ENCODE data around the gene EIF3A.
"Not testable (repeated sequence)": the region's sequence is repeated elsewhere in the genome, so short reads cannot be mapped to it uniquely, and the experiment has no call there.

The EIF3A gene

DNA sequence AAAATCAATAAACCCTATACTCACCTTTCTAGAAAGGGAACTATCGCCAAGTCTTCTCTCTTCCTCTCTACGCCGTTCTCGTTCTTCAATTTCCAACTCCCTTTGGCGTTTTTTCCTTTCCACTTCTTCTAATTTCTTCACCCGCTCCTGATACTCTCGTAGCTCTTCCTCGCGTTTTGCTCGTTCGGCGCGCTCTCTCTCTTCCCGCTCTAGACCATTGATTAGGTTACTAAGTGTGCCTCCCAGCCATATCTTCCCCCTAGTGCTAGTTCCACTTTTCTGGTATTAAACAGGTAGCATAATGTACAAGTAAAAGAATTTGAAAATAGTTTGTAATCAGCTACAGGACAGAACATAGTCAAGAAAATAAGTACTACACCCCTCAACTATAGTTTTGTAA lies 30.8 kb downstream of the EIF3A start:
- no peak for DNase-seq

DNA sequence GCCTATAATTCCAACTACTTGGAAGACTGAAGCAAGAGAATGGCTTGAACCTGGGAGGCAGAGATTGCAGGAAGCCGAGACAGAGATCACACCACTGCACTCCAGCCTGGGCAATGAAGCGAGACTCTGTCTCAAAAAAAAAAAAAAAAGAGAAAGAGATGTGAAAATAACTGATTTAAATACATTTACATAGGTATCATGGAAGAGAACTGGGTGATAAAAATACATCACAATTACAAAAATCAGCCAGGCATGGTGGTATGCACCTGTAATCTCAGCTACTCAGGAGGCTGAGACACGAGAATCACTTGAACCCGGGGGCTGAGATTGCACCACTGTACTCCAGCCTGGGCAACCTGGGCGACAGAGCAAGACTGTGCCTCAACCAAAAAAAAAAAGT lies 31.3 kb downstream of the EIF3A start:
- DNase-seq, result no peak

DNA sequence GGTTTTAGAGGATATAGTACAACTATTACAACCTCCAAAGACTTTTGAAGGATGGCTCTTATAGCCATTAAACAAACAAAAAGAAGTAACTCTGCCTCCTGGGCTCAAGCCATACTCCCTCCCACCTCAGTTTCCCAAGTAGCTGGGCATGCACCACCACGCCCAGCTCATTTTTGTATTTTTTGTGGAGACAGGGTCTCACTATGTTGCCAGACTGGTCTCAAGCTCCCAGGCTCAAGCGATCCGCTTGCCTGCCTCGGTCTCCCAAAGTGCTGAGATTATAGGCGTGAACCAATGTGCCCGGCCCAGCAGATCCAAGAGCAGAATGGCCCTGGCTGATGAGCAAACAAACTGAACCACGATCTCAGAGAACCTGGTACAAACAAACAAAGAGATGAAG lies 35.1 kb downstream of the EIF3A start:
- no peak for DNase-seq

GRCh38 chr10:119042169-119042568 lies 38.4 kb downstream of the EIF3A start:
- no peak for DNase-seq

GRCh38 chr10:119041326-119041725 lies 39.3 kb downstream of the EIF3A start:
- DNase-seq, result no peak

DNA sequence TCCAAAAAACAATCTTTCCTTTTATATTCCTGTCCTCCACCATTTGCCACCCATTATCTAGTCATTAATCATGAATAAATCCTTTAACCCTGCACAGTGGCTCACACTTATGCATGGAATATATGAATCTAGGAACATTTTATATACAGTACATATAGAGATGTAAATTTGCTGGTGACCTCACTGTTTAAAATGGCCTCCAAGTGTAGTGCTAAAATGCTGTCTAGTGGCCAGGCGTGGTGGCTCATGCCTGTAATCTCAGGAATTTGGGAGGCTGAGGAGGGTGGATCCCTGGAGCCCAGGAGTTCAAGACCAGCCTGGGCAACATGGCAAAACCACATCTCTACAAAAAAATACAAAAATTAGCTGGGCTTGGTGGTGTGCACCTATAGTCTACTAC lies 41.5 kb downstream of the EIF3A start:
- no peak for DNase-seq

DNA sequence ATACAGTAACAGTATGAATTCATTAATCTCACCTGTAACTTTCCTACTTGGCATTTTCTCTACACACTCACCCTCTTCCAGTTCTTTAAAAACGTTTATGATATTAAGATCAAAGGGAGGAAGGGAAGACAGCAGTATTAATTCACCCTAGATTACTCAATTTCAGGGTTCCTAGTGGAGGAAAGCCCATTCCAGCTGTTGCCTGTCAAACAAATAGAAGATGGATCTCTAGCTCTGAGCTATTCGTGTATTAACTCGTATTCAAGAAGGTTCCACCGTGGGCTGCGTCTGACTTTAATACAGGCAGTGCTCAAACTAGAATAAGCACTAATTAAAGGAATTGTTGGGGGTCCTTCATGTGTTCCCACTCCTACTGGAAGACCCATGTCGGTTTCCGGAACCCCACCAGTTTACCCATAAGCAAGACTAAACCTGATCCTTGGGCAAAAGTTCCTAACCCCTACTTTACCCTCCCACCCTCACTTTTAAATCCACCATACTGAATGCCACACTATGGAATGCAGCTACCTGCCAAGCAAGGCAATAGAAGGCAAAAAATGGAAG lies 49.0 kb downstream of the EIF3A start:
- DNase-seq, result no peak

DNA sequence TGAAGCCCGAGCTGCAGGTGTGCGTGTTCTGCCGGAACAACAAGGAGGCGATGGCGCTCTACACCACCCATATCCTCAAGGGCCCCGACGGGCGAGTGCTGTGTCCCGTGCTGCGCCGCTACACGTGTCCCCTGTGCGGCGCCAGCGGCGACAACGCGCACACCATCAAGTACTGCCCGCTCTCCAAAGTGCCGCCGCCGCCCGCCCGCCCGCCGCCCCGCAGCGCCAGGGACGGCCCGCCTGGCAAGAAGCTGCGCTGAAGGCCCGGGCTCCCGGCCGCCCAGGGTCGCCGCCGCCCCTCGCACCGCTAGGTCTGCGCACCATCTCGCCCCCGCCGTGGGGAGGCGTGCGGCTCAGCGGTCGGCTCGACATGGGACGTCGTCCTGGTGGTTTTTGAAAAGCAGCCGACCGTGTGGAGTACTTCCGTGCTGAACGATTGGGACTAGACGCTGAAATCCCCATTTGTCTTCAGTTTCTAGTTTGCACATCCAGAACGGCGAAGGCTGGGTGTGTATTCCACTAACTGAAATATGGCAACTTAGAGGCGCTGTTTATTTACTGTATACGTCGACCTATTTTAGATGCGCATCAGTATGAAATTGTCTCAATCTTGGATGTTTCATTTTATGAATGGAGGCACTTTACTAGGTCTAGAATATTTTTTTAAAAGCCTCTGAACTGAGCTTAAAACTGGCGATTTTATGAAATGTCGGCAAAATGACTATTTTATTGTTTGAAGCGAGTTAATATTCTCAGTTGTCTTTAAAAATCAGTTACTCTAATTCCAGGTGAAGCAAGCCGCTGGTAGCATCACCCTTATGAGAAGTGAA lies 50.0 kb downstream of the EIF3A start:
- DNase-seq, result peak; percentile 42

DNA sequence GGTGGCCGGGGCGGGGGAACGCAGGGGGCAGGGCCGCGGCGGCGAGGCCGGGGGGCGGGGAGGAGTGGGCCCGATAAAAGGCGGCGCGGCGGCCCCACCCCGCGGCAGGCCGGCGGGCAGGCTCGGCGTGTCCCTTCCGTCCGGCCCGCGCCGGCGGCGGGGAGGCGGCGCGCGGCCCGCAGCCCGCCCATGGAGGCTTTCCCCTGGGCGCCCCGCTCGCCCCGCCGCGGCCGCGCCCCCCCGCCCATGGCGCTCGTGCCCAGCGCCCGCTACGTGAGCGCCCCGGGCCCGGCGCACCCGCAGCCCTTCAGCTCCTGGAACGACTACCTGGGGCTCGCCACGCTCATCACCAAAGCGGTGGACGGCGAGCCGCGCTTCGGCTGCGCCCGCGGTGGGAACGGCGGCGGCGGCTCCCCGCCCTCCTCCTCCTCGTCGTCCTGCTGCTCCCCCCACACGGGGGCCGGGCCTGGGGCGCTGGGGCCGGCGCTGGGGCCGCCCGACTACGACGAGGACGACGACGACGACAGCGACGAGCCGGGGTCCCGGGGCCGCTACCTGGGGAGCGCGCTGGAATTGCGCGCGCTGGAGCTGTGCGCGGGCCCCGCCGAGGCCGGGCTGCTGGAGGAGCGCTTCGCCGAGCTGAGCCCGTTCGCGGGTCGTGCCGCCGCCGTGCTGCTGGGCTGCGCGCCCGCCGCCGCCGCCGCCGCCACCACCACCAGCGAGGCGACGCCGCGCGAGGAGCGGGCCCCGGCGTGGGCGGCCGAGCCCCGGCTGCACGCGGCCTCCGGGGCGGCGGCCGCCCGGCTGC lies 50.8 kb downstream of the EIF3A start, which contains the start of gene NANOS1:
Gene NANOS1 (plus strand): TSS at position 102 of the 808 bp plus-strand sequence. CDS start 88 bp downstream, at position 190.
- DNase-seq, result peak; percentile 16

- DNase-seq, result peak; percentile 85
Observed at GRCh38 chr10:119028900-119029612, 51.6 kb downstream of the EIF3A start.

DNA sequence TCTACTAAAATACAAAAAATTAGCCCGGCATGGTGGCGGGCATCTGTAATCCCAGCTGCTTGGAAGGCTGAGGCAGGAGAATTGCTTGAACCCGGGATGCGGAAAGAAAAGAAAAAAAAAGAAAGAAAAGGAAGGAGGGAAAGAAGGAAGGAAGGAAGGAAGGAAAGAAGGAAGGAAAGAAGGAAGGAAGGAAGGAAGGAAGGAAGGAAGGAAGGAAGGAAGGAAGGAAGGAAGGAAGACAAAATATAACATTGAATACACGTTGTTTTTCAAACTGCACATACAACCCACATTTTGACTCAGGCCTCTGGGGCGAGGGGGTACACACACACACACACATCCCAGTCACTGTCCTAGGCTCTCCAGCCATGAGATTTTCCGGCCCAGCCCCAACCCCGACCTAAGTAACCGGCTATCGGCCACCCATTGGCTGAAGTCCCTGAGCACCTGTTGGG lies 52.1 kb downstream of the EIF3A start:
- not testable (repeated sequence) for DNase-seq

GRCh38 chr10:119026301-119027110 lies 54.1 kb downstream of the EIF3A start:
- no peak for DNase-seq

DNA sequence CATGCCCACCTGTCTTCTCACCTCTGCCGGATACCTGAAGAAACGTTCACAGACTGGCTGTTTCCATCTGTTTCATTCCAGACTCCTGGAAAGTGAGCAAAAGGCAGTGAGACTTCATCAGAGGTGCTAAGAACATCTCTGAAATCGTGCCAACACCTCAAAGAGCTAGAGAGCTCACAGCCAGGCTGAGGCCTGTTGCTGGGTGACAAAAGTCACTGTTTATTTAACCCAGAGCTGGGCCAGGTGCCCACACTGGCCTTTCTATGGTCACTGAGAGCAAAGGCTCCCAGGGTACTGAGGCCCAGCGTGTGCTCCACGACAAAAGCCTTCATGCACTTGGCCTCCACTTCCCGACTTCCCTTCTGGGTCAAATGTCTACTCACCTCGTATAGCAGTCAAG lies 54.8 kb downstream of the EIF3A start:
- DNase-seq, result no peak

GRCh38 chr10:119025336-119025735 lies 55.3 kb downstream of the EIF3A start:
- DNase-seq, result peak; percentile 82

- DNase-seq, result peak; percentile 16
Observed at GRCh38 chr10:119024882-119025281, 55.7 kb downstream of the EIF3A start.

- no peak for DNase-seq
Observed at GRCh38 chr10:119023553-119023868, 57.1 kb downstream of the EIF3A start.

- DNase-seq, result peak; percentile 82
Observed at GRCh38 chr10:119022846-119023552, 57.6 kb downstream of the EIF3A start.

GRCh38 chr10:119020627-119020946 lies 60.0 kb downstream of the EIF3A start:
- DNase-seq, result no peak

GRCh38 chr10:119007211-119007574 lies 73.4 kb downstream of the EIF3A start:
- no peak for DNase-seq

DNA sequence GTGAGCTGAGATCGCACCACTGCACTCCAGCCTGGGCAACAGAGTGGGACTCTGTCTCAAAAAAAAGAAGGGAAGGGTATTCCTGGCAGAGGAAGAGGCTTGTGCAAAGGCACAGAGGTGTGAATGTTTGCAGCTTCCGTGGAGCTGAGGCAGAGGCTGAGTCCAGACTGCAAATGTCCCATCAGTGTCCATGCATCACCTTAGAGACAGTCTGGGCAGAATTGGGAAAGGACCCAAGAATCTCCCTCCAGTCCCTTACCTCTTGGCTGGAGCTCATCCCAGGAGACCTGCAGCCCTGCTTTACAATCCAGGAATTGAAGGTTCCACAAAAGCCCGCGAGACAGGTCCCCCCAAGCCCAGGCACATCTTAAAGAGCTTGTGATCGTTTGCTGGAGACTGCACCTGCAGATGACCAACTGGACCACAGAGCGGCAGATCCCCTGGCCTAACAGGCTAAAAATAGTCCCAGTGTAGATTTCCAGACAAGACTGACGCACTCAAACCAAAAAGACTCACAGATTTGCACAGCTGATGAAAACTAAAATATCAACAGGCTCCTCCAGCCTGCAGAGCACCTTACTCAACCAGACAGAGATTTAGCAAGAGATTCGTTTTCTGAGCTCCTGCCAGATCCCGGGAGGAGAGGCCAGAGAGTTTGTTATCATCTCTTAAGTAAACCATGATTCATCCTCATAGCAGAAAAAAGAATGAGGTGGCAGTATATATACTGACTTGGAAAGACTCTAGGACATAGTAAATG lies 74.0 kb downstream of the EIF3A start:
- peak; percentile 94 for DNase-seq

Data from fibroblast of skin of back (primary cell).